ENCODE results near the gene PNMA8B.

DNA sequence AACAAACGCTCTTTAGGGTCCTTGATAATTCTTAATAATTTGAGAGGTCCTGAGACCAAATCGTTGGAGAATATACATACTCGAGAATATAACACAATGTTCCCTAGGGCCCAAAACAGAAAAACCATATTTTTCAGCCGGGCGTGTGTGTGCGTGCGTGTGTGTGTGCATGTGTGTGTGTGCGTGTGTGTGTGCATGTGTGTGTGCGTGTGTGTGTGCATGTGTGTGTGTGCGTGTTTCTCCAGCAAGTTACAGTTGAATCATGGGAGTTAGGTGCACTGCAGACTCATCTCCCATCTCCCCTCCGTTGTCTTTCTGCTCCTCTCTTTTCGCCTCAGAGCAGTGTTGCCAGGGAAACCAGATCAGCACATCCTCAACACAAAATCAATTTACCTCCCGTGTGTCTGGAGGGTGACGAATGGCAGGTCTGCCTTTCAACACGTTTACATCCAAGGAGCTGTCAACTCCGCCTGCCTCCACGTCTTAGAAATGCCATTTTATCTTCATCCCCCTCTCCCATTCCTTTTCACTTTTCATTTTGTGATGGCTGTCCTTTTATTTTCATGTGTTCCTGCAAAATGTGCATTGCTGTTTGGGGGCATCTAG is 8.3 kb upstream of the PNMA8B start:
- TF ChIP-seq, protein P1, sequence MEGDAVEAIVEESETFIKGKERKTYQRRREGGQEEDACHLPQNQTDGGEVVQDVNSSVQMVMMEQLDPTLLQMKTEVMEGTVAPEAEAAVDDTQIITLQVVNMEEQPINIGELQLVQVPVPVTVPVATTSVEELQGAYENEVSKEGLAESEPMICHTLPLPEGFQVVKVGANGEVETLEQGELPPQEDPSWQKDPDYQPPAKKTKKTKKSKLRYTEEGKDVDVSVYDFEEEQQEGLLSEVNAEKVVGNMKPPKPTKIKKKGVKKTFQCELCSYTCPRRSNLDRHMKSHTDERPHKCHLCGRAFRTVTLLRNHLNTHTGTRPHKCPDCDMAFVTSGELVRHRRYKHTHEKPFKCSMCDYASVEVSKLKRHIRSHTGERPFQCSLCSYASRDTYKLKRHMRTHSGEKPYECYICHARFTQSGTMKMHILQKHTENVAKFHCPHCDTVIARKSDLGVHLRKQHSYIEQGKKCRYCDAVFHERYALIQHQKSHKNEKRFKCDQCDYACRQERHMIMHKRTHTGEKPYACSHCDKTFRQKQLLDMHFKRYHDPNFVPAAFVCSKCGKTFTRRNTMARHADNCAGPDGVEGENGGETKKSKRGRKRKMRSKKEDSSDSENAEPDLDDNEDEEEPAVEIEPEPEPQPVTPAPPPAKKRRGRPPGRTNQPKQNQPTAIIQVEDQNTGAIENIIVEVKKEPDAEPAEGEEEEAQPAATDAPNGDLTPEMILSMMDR (IDR thresholded peaks at IDR 0.05; ENCODE audit: extremely low read depth in 1 of 2, insufficient read depth in 1 of 2, low read depth in 1 of 2, low read length in 2 of 2) = no peak
- no peak for TF ChIP-seq MYC (IDR thresholded peaks at IDR 0.05; ENCODE audit: low read depth, low read length)
- no peak for TF ChIP-seq POLR2AphosphoS5 (IDR thresholded peaks at IDR 0.05; ENCODE audit: insufficient read depth, low read depth, low read length)
- TF ChIP-seq POLR2A (IDR thresholded peaks at IDR 0.05; ENCODE audit: low read depth, low read length) = no peak
- no peak for TF ChIP-seq EZH2 (IDR thresholded peaks at IDR 0.05; ENCODE audit: borderline replicate concordance, low read depth, low read length, severe bottlenecking)
- TF ChIP-seq, protein P2, sequence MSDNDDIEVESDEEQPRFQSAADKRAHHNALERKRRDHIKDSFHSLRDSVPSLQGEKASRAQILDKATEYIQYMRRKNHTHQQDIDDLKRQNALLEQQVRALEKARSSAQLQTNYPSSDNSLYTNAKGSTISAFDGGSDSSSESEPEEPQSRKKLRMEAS (IDR thresholded peaks at IDR 0.05; ENCODE audit: insufficient read depth, insufficient read length) = no peak
- TF ChIP-seq JUN (IDR thresholded peaks at IDR 0.05; ENCODE audit: borderline replicate concordance, insufficient read depth, insufficient read length, low read depth) = no peak
- no peak for TF ChIP-seq GATA2 (IDR thresholded peaks at IDR 0.05; ENCODE audit: insufficient read depth, insufficient read length, low read depth, low read length)
- TF ChIP-seq FOS (IDR thresholded peaks at IDR 0.05; ENCODE audit: borderline replicate concordance, insufficient read depth, low read length) = no peak

Measured in endothelial cell of umbilical vein (primary cell).